Vagina (tissue), 2 donors: Measurements from ENCODE around the gene CFAP58. TPM values are rescaled to one million over a fixed set of nuclear protein-coding genes. Genes with fewer than 3 reads are reported as not detected.

Source experiments
- DNase-seq, 2 donors: peaks; one replicate each; pipeline ENCODE4 v3.0.0-alpha.2; 2017; ENCODE audit errors: extremely low spot score in 2 of 2
- H3K27ac ChIP-seq: fragments of 200-600 bp; sonication (generic); one replicate; pipeline ENCODE4 v1.5.1; 2019
- H3K27me3 ChIP-seq: fragments of 200-600 bp; sonication (generic); one replicate; pipeline ENCODE4 v1.5.1; 2019
- H3K36me3 ChIP-seq, 2 donors: fragments of 200-600 bp; sonication (generic); one replicate each; pipeline ENCODE4 v1.5.1; 2017 to 2019
- H3K4me1 ChIP-seq: fragments of 200-600 bp; sonication (generic); one replicate; pipeline ENCODE4 v1.5.1; 2019
- H3K4me3 ChIP-seq, 2 donors: fragments of 200-600 bp; sonication (generic); 1 replicate in 1 of 2; 2 replicates in 1 of 2; pipeline ENCODE4 v1.5.1; 2016 to 2019
- H3K9me3 ChIP-seq: fragments of 200-600 bp; sonication (generic); one replicate; pipeline ENCODE4 v1.5.1; 2019
- POLR2A ChIP-seq, 2 donors: fragments of 450-650 bp; IDR thresholded peaks; one replicate each; pipeline ENCODE4 v1.6.1; 2017; ENCODE audit warnings: antibody characterized with exemption in 2 of 2, mild to moderate bottlenecking in 2 of 2, moderate library complexity in 2 of 2
- POLR2AphosphoS5 ChIP-seq, 2 donors: sonication (generic); formaldehyde crosslinking; IDR thresholded peaks; one replicate each; pipeline ENCODE4 v1.9.0; 2017; ENCODE audit warnings: antibody characterized with exemption in 2 of 2, mild to moderate bottlenecking in 2 of 2, low read depth in 1 of 2; ENCODE audit not compliant: insufficient read depth in 1 of 2
- intact Hi-C: fragments of 100-400 bp; cut with DNase I; formaldehyde crosslinking; loops from one replicate; pipeline ENCODE4 v1.15.1; 2023
- total RNA-seq: library from RNA; depleted of rRNA; stranded (reverse); fragments of >200 nt; gene quantifications from one replicate; pipeline ENCODE4 v1.2.3, GENCODE V29; 2016
- TF ChIP-seq, protein P1 (sequence below), 3 experiments: fragments of 450-650 bp in 2 of 3; fragments of 200-600 bp in 1 of 3; sonication (generic) in 1 of 3; IDR thresholded peaks; one replicate each; pipeline ENCODE4 v1.5.1; 2017 to 2019; ENCODE audit warnings: antibody characterized with exemption in 3 of 3, mild to moderate bottlenecking in 2 of 3, moderate library complexity in 2 of 3

Gene CFAP58
- total RNA-seq, 1 donor from 2014 or later, result 0.49 TPM

DNA sequence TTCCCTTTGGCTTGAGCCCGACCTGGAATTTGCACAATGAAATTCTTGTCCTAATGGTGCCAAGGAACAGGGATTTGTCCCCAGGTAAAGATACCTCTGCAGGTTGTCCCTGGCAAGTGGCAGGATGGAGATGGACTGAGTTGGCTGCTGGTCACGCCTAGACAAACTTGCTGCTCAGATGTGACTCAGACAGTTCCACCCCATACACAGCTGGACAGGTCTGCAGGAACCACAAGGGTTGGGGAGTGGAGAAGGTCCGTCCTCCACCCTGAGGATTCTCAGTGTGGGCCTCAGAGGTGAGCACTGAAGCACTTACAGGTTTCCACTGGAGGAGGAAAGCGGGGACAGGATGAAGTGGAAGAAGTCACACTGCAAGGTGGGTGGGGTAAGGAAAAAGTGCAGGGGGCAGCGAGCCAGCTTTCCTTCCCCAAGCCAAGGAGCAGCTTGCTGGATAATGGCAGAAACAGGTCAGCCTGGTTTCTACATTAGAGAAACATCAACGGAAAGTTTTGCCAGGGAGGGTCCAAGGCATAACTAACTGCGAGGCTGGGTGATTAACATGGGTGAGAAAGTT lies 35.8 kb upstream of the CFAP58 start:
- no peaks in the 10 kb centered on the region for H3K9me3 ChIP-seq
- intact Hi-C loops, result no loop called here
- TF ChIP-seq, protein P1, sequence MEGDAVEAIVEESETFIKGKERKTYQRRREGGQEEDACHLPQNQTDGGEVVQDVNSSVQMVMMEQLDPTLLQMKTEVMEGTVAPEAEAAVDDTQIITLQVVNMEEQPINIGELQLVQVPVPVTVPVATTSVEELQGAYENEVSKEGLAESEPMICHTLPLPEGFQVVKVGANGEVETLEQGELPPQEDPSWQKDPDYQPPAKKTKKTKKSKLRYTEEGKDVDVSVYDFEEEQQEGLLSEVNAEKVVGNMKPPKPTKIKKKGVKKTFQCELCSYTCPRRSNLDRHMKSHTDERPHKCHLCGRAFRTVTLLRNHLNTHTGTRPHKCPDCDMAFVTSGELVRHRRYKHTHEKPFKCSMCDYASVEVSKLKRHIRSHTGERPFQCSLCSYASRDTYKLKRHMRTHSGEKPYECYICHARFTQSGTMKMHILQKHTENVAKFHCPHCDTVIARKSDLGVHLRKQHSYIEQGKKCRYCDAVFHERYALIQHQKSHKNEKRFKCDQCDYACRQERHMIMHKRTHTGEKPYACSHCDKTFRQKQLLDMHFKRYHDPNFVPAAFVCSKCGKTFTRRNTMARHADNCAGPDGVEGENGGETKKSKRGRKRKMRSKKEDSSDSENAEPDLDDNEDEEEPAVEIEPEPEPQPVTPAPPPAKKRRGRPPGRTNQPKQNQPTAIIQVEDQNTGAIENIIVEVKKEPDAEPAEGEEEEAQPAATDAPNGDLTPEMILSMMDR (IDR thresholded peaks at IDR 0.05), result no peak
- TF ChIP-seq POLR2A (IDR thresholded peaks at IDR 0.05), result no peak
- H3K4me3 ChIP-seq, result no peak overlapping the region
- peaks cover 0 to 25% of the 10 kb centered on the region in 2 donors for H3K36me3 ChIP-seq
- H3K27ac ChIP-seq, result peak overlapping the region; percentile 96
- DNase-seq, result no peak
- H3K4me1 ChIP-seq, result peaks cover 70% of the 10 kb centered on the region
- H3K27me3 ChIP-seq, result no peaks in the 10 kb centered on the region

- Histone ChIP-seq H3K9me3 (no peaks in the 10 kb centered on the region), H3K27me3 (no peaks in the 10 kb centered on the region), H3K36me3 (peaks cover 0 to 20% of the 10 kb centered on the region in 2 donors), H3K4me1 (peaks cover 75% of the 10 kb centered on the region), H3K4me3 (no peak overlapping the region), H3K27ac (peak overlapping the region; percentile 96)
- TF ChIP-seq, protein P1 (IDR thresholded peaks at IDR 0.05), result no peak
- TF ChIP-seq POLR2A (IDR thresholded peaks at IDR 0.05) (no peak), POLR2AphosphoS5 (IDR thresholded peaks at IDR 0.05; ENCODE audit: insufficient read depth in 1 of 2, low read depth in 1 of 2) (no peak)
- no peak for DNase-seq
- intact Hi-C loops, result no loop called here
These were observed 35.3 kb upstream of the CFAP58 start for GRCh38 chr10:104318326-104318725.

- Histone ChIP-seq H3K9me3 (no peaks in the 10 kb centered on the region), H3K27me3 (no peaks in the 10 kb centered on the region), H3K4me3 (no peak overlapping the region), H3K27ac (peak overlapping the region; percentile 96), H3K4me1 (peaks cover 82% of the 10 kb centered on the region), H3K36me3 (peaks cover 0 to 12% of the 10 kb centered on the region in 2 donors)
- no peak for DNase-seq
- intact Hi-C loops, result no loop called here
- TF ChIP-seq POLR2AphosphoS5 (IDR thresholded peaks at IDR 0.05; ENCODE audit: insufficient read depth in 1 of 2, low read depth in 1 of 2), result peak; percentile 85
- no peak for TF ChIP-seq POLR2A (IDR thresholded peaks at IDR 0.05)
These were observed 34.6 kb upstream of the CFAP58 start for GRCh38 chr10:104318810-104319741.

GRCh38 chr10:104321226-104321625 lies 32.4 kb upstream of the CFAP58 start:
- no peaks in the 10 kb centered on the region for H3K36me3 ChIP-seq
- no peaks in the 10 kb centered on the region for H3K9me3 ChIP-seq
- no peak for DNase-seq
- H3K4me1 ChIP-seq, result peaks cover 100% of the 10 kb centered on the region
- no peak overlapping the region for H3K4me3 ChIP-seq
- intact Hi-C loops, result no loop called here
- peak overlapping the region; percentile 96 for H3K27ac ChIP-seq
- H3K27me3 ChIP-seq, result no peaks in the 10 kb centered on the region
- TF ChIP-seq, protein P1 (IDR thresholded peaks at IDR 0.05), result no peak
- TF ChIP-seq POLR2AphosphoS5 (IDR thresholded peaks at IDR 0.05; ENCODE audit: insufficient read depth in 1 of 2, low read depth in 1 of 2), result no peak
- TF ChIP-seq POLR2A (IDR thresholded peaks at IDR 0.05), result no peak

- no peaks in the 10 kb centered on the region for H3K27me3 ChIP-seq
- H3K9me3 ChIP-seq, result no peaks in the 10 kb centered on the region
- H3K4me3 ChIP-seq, result no peak overlapping the region
- intact Hi-C loops, result no loop called here
- peaks cover 100% of the 10 kb centered on the region for H3K4me1 ChIP-seq
- no peak for DNase-seq
- TF ChIP-seq POLR2AphosphoS5 (IDR thresholded peaks at IDR 0.05; ENCODE audit: insufficient read depth in 1 of 2, low read depth in 1 of 2) (no peak), POLR2A (IDR thresholded peaks at IDR 0.05) (no peak)
- TF ChIP-seq, protein P1 (IDR thresholded peaks at IDR 0.05), result no peak
- H3K27ac ChIP-seq, result peak overlapping the region; percentile 96
- H3K36me3 ChIP-seq, result no peaks in the 10 kb centered on the region
These were observed 31.8 kb upstream of the CFAP58 start for GRCh38 chr10:104321725-104322415.
